SK-N-SH (cell line): Measurements from ENCODE around the gene CPNE1. TPM values are rescaled to one million over a fixed set of nuclear protein-coding genes. Genes with fewer than 3 reads are reported as not detected.

ENCODE experiments used
- CTCF ChIA-PET: fragments of 300-600, 350-600 bp; formaldehyde crosslinking; extraction: SDS; loops from one replicate; lab custom pipeline; 2021; lab: Yijun Ruan, JAX
- POLR2A ChIA-PET: fragments of 350-600 bp; sonication (Branson Sonifier 250); formaldehyde crosslinking; extraction: SDS; loops from one replicate; lab custom pipeline; 2020; ENCODE audit warnings: antibody characterized with exemption, inconsistent platforms; lab: Yijun Ruan, JAX
- DNase-seq: peaks from one replicate; pipeline ENCODE4 v3.0.0; 2012
- H2AFZ ChIP-seq: fragments of 200-600 bp; sonication (generic); 2 replicates; pipeline ENCODE4 v1.8.1; 2016; ENCODE audit warnings: antibody characterized with exemption, mild to moderate bottlenecking, low read depth
- H3F3A ChIP-seq: fragments of 200-600 bp; sonication (generic); replicated peaks from 2 replicates; pipeline ENCODE3; 2016; ENCODE audit warnings: antibody characterized with exemption, mild to moderate bottlenecking; ENCODE audit not compliant: insufficient read depth
- H3K27ac ChIP-seq, 2 experiments: fragments of 200-500 bp in 1 of 2; fragments of 200-600 bp in 1 of 2; sonication (Bioruptor generic) in 1 of 2; sonication (generic), shearing (Covaris generic) in 1 of 2; 2 replicates each; pipeline versions ENCODE4 v1.5.1 to v1.6.1; 2014 to 2016; ENCODE audit warnings: low read depth in 2 of 2, inconsistent platforms in 1 of 2, low read length in 1 of 2, mild to moderate bottlenecking in 1 of 2, mixed read lengths in 1 of 2
- H3K27me3 ChIP-seq: fragments of 200-600 bp; sonication (generic), shearing (Covaris generic); 2 replicates; pipeline ENCODE4 v1.6.1; 2016; ENCODE audit warnings: mixed run types; ENCODE audit not compliant: insufficient read depth
- H3K36me3 ChIP-seq, 2 experiments: fragments of 200-500 bp in 1 of 2; fragments of 200-600 bp in 1 of 2; sonication (Bioruptor generic) in 1 of 2; sonication (generic) in 1 of 2; replicated peaks in 1 of 2; 2 replicates each; pipeline versions ENCODE3 to v1.5.1; 2014 to 2016; ENCODE audit warnings: low read length in 1 of 2, mild to moderate bottlenecking in 1 of 2; ENCODE audit not compliant: insufficient read depth in 2 of 2, control insufficient read depth in 1 of 2
- H3K4me1 ChIP-seq, 2 experiments: fragments of 200-500 bp in 1 of 2; fragments of 200-600 bp in 1 of 2; sonication (Bioruptor generic) in 1 of 2; sonication (generic), shearing (Covaris generic) in 1 of 2; 2 replicates each; pipeline versions ENCODE4 v1.5.1 to v1.6.1; 2014 to 2016; ENCODE audit warnings: low read depth in 1 of 2, low read length in 1 of 2, mixed run types in 1 of 2; ENCODE audit not compliant: insufficient read depth in 2 of 2, control insufficient read depth in 1 of 2
- H3K4me2 ChIP-seq: fragments of 200-600 bp; sonication (generic), shearing (Covaris generic); 2 replicates; pipeline ENCODE4 v1.6.1; 2017; ENCODE audit warnings: mixed run types
- H3K4me3 ChIP-seq, 2 experiments: fragments of 200-500 bp in 1 of 2; fragments of 200-600 bp in 1 of 2; sonication (Bioruptor generic) in 1 of 2; sonication (generic), shearing (Covaris generic) in 1 of 2; 2 replicates each; pipeline versions ENCODE4 v1.5.1 to v1.8.1; 2014 to 2016; ENCODE audit warnings: low read depth in 2 of 2, inconsistent platforms in 1 of 2, low read length in 1 of 2, mild to moderate bottlenecking in 1 of 2, mixed read lengths in 1 of 2, moderate library complexity in 1 of 2
- H3K79me2 ChIP-seq: fragments of 200-600 bp; sonication (generic); 2 replicates; pipeline ENCODE4 v1.8.1; 2017; ENCODE audit warnings: mild to moderate bottlenecking; ENCODE audit not compliant: insufficient read depth
- H3K9ac ChIP-seq: fragments of 200-600 bp; sonication (generic); 2 replicates; pipeline ENCODE4 v1.6.1; 2017; ENCODE audit warnings: mixed run types
- H3K9me2 ChIP-seq: fragments of 200-600 bp; sonication (generic); 2 replicates; pipeline ENCODE4 v1.6.1; 2017; ENCODE audit warnings: mixed run types
- H3K9me3 ChIP-seq: fragments of 200-600 bp; sonication (generic); 2 replicates; pipeline ENCODE4 v1.6.1; 2017; ENCODE audit warnings: mixed run types, mild to moderate bottlenecking, moderate library complexity
- H4K20me1 ChIP-seq: fragments of 200-600 bp; sonication (generic); 2 replicates; pipeline ENCODE4 v1.6.1; 2017; ENCODE audit warnings: mild to moderate bottlenecking, mixed run types; ENCODE audit not compliant: insufficient read depth
- ELF1 ChIP-seq: IDR thresholded peaks from 2 replicates; pipeline ENCODE4 v1.4.0; 2012
- EP300 ChIP-seq, 2 experiments: IDR thresholded peaks; 2 replicates each; pipeline versions ENCODE4 v1.4.0 to v1.6.1; 2012; ENCODE audit warnings: borderline replicate concordance in 1 of 2, low read depth in 1 of 2, low read length in 1 of 2
- EZH2phosphoT487 ChIP-seq: fragments of 200-600 bp; sonication (generic); IDR thresholded peaks from 2 replicates; pipeline ENCODE4 v1.6.1; 2017; ENCODE audit warnings: low read depth, mixed run types, mild to moderate bottlenecking, antibody characterized with exemption, moderate library complexity, borderline replicate concordance
- FOSL2 ChIP-seq: IDR thresholded peaks from 2 replicates; pipeline ENCODE4 v1.4.0; 2012; ENCODE audit warnings: low read depth, mild to moderate bottlenecking, moderate library complexity, borderline replicate concordance
- FOXJ3 ChIP-seq: sonication (generic); formaldehyde crosslinking; IDR thresholded peaks from 2 replicates; pipeline ENCODE4 v1.5.1; 2020; ENCODE audit warnings: mild to moderate bottlenecking, missing genetic modification reagents
- GABPA ChIP-seq: IDR thresholded peaks from 2 replicates; pipeline ENCODE4 v1.4.0; 2012; ENCODE audit warnings: low read depth, mild to moderate bottlenecking
- GATA2 ChIP-seq: sonication (generic); formaldehyde crosslinking; IDR thresholded peaks from 2 replicates; pipeline ENCODE4 v1.5.0; 2020; ENCODE audit warnings: mild to moderate bottlenecking, missing genetic modification reagents
- JUND ChIP-seq: IDR thresholded peaks from 2 replicates; pipeline ENCODE4 v1.4.0; 2012
- MXI1 ChIP-seq: IDR thresholded peaks from 2 replicates; pipeline ENCODE4 v1.6.1; 2012; ENCODE audit warnings: mild to moderate bottlenecking, low read depth, low read length, improper control_type of control experiment
- RAD21 ChIP-seq: IDR thresholded peaks from 2 replicates; pipeline ENCODE4 v1.6.1; 2012; ENCODE audit warnings: mild to moderate bottlenecking, low read length
- RCOR1 ChIP-seq: fragments of 150-350 bp; IDR thresholded peaks from 2 replicates; pipeline ENCODE4 v1.6.1; 2017; ENCODE audit warnings: antibody characterized with exemption, low read length
- RFX5 ChIP-seq: IDR thresholded peaks from 2 replicates; pipeline ENCODE4 v1.6.1; 2012; ENCODE audit warnings: mild to moderate bottlenecking, improper control_type of control experiment, low read length
- SIN3A ChIP-seq: IDR thresholded peaks from 2 replicates; pipeline ENCODE4 v1.6.1; 2012; ENCODE audit warnings: low read depth, mild to moderate bottlenecking, low read length, moderate library complexity, borderline replicate concordance
- SMC3 ChIP-seq: IDR thresholded peaks from 2 replicates; pipeline ENCODE4 v1.6.1; 2012; ENCODE audit warnings: low read depth, low read length, improper control_type of control experiment
- TAF1 ChIP-seq: IDR thresholded peaks from 2 replicates; pipeline ENCODE4 v1.6.1; 2012; ENCODE audit warnings: low read depth, mild to moderate bottlenecking, low read length, moderate library complexity, borderline replicate concordance
- TCF12 ChIP-seq: IDR thresholded peaks from 2 replicates; pipeline ENCODE4 v1.4.0; 2012
- USF1 ChIP-seq: IDR thresholded peaks from 2 replicates; pipeline ENCODE4 v1.4.0; 2012; ENCODE audit warnings: low read depth, borderline replicate concordance
- USF2 ChIP-seq: fragments of 150-350 bp; IDR thresholded peaks from 2 replicates; pipeline ENCODE4 v1.6.1; 2017; ENCODE audit warnings: antibody characterized with exemption, low read length, low read depth, borderline replicate concordance
- WGBS: methylation state at CpG from one replicate; pipeline ENCODE4 v1.1.6; 2017; ENCODE audit warnings: low lambda C conversion rate; 5-methylcytosine and 5-hydroxymethylcytosine counted together
- polyA plus RNA-seq, 3 experiments: library from polyadenylated mRNA; depleted of rRNA; stranded (reverse); fragments of >200 nt; gene quantifications; 2 replicates each; pipeline ENCODE4 v1.2.3, GENCODE V29; 2012
- TF ChIP-seq, protein P1 (sequence below): fragments of 150-350 bp; IDR thresholded peaks from 2 replicates; pipeline ENCODE4 v1.6.1; 2016; ENCODE audit warnings: mild to moderate bottlenecking, low read depth, low read length
- TF ChIP-seq, protein P2 (sequence below): IDR thresholded peaks from 2 replicates; pipeline ENCODE4 v1.4.0; 2012; ENCODE audit warnings: low read depth, borderline replicate concordance

CPNE1 gene
- polyA plus RNA-seq, 1 of the 3 experiments (the other 2 are of a cell fraction), result 279 TPM

DNA sequence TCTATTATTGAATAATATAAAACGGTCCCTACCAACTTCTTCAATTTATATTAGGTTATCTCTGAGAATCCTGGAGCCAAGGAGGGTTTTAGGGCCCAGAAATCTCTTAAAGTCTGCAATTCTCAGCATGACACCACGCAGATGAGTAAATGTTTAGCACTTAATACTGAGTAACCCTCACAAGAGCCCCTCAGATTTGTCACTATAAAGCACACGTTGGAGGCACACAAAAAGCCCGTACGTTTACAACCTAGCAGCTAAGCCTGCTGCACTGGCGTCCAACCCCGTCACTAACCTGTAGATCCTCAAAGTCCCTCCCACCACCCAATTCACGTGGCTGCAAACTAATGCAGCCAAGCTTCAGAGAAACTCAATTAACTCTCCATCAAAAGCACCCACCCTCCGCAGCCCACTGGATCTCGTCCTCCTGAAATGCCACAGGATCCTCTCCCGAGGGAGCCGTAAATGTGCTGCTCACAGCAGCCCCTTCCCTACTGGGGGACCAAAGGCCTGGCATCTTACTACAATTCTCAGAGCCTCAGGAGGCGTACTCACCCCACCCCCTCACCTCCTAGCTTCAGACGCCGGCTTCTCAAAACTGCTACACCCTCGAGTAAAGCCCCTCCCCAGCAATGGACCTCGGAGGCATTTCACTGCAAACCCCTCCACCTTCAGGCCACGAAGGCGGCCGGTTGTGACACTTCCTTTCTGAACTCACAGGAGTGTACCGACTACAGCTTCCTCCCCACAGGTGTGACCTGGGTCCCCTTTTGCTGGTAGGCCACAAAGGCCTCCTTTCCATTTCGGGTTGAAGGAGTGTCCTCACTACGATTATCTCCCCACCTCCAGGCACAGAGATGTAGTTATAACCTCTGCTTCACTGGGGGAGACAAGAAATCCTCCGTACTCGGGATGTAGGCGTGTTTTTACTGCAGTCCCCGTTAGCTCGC, 909 bp downstream of the CPNE1 start:
- TF ChIP-seq EP300 (IDR thresholded peaks at IDR 0.05; ENCODE audit: borderline replicate concordance in 1 of 2, low read depth in 1 of 2, low read length in 1 of 2) (no peak), SIN3A (0 out of 2 replicates have a peak, but pooled peaks have one; percentile 27), TCF12 (no peak), FOXJ3 (CRISPR knock-in tag) (no peak), MXI1 (peak; percentile 94)
- TF ChIP-seq, protein P1, sequence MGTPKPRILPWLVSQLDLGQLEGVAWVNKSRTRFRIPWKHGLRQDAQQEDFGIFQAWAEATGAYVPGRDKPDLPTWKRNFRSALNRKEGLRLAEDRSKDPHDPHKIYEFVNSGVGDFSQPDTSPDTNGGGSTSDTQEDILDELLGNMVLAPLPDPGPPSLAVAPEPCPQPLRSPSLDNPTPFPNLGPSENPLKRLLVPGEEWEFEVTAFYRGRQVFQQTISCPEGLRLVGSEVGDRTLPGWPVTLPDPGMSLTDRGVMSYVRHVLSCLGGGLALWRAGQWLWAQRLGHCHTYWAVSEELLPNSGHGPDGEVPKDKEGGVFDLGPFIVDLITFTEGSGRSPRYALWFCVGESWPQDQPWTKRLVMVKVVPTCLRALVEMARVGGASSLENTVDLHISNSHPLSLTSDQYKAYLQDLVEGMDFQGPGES, result no peak
- H3K9me3 ChIP-seq, result no peaks in the 10 kb centered on the region
- H4K20me1 ChIP-seq, result peaks cover 53% of the 10 kb centered on the region
- WGBS, result 2% methylated on average over 27 of the region's 28 CpGs
- no peaks in the 10 kb centered on the region for H3K27me3 ChIP-seq
- peak; percentile 59 for DNase-seq
- H3K36me3 ChIP-seq, result peaks cover 8% of the 10 kb centered on the region in 2 experiments
- peak overlapping the region; percentile 98 for H3K9ac ChIP-seq
- H3K79me2 ChIP-seq, result peaks cover 60% of the 10 kb centered on the region
- peaks cover 10 to 13% of the 10 kb centered on the region in 2 experiments; a peak in 2 of 4 replicates for H3K4me1 ChIP-seq
- peak overlapping the region; percentile 94 to 95 for H3K27ac ChIP-seq
- ChIA-PET POLR2A (interaction anchor here (0.9 to 2.3 kb wide), 5 partner anchors 22 to 291 kb away, joined by 3 to 33 read pairs (median 5); partner anchors contain the start of genes RBM39, SCAND1 and SPAG4), CTCF (interaction anchor here (0.9 to 2.2 kb wide), 5 partner anchors 15 to 327 kb away, joined by 3 to 15 read pairs (median 5); partner anchors contain the start of genes NFS1 and ROMO1)
- H3F3A ChIP-seq, result peaks cover 26% of the 10 kb centered on the region
- H3K4me3 ChIP-seq, result peak overlapping the region; percentile 78 to 83
- H3K4me2 ChIP-seq, result peak overlapping the region; percentile 97
- H3K9me2 ChIP-seq, result no peaks in the 10 kb centered on the region
- H2AFZ ChIP-seq, result peak overlapping the region; percentile 98; the same call in 1 of the 2 replicates

- ChIA-PET POLR2A (no interaction called here), CTCF (interaction anchor here (0.7 to 2.9 kb wide), 4 partner anchors 43 to 330 kb away, joined by 3 to 16 read pairs (median 9); no protein-coding TSS in a partner anchor)
- H3K79me2 ChIP-seq, result peaks cover 73% of the 10 kb centered on the region
- peaks cover 10 to 13% of the 10 kb centered on the region in 2 experiments; a peak in 2 of 4 replicates for H3K4me1 ChIP-seq
- WGBS, result 17% methylated on average over 2 of the region's 2 CpGs
- H3K9me2 ChIP-seq, result no peaks in the 10 kb centered on the region
- H3K36me3 ChIP-seq, result peaks cover 0 to under 1% of the 10 kb centered on the region in 2 experiments
- H3K9ac ChIP-seq, result peak overlapping the region; percentile 98; the same call in 1 of the 2 replicates
- H3F3A ChIP-seq, result peaks cover 26% of the 10 kb centered on the region
- H3K27me3 ChIP-seq, result no peaks in the 10 kb centered on the region
- H4K20me1 ChIP-seq, result peaks cover 65% of the 10 kb centered on the region
- no peak for DNase-seq
- 0 out of 4 replicates have a peak overlapping the region, but pooled peaks of 1 of the 2 experiments have one; percentile 3 for H3K27ac ChIP-seq
- H3K4me2 ChIP-seq, result peak overlapping the region; percentile 97
- no peaks in the 10 kb centered on the region for H3K9me3 ChIP-seq
- H3K4me3 ChIP-seq, result peak overlapping the region; percentile 78 to 83
- H2AFZ ChIP-seq, result no peak overlapping the region
- TF ChIP-seq TAF1, result no peak
- TF ChIP-seq EZH2phosphoT487, result no peak
- no peak for TF ChIP-seq USF1
- no peak for TF ChIP-seq MXI1
- no peak for TF ChIP-seq SMC3
- no peak for TF ChIP-seq USF2
- no peak for TF ChIP-seq FOSL2
- no peak for TF ChIP-seq RFX5
- TF ChIP-seq ELF1, result no peak
- TF ChIP-seq FOXJ3 (CRISPR knock-in tag), result no peak
- TF ChIP-seq RAD21, result no peak
- no peak for TF ChIP-seq GATA2 (CRISPR knock-in tag)
- TF ChIP-seq RCOR1, result no peak
- TF ChIP-seq, protein P2, sequence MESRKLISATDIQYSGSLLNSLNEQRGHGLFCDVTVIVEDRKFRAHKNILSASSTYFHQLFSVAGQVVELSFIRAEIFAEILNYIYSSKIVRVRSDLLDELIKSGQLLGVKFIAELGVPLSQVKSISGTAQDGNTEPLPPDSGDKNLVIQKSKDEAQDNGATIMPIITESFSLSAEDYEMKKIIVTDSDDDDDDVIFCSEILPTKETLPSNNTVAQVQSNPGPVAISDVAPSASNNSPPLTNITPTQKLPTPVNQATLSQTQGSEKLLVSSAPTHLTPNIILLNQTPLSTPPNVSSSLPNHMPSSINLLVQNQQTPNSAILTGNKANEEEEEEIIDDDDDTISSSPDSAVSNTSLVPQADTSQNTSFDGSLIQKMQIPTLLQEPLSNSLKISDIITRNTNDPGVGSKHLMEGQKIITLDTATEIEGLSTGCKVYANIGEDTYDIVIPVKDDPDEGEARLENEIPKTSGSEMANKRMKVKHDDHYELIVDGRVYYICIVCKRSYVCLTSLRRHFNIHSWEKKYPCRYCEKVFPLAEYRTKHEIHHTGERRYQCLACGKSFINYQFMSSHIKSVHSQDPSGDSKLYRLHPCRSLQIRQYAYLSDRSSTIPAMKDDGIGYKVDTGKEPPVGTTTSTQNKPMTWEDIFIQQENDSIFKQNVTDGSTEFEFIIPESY, result no peak
- no peak for TF ChIP-seq JUND
- no peak for TF ChIP-seq SIN3A
- TF ChIP-seq GABPA, result no peak
Observed at GRCh38 chr20:35662551-35662950, 2.1 kb downstream of the CPNE1 start.
